GM12865 (cell line): ENCODE data around the gene SCN4A.

Experiments
- DNase-seq: peaks from one replicate; pipeline ENCODE4 v3.0.0; 2010; ENCODE audit warnings: low read depth
- H3K4me3 ChIP-seq: 2 replicates; pipeline ENCODE4 v1.5.1; 2011; ENCODE audit warnings: mild to moderate bottlenecking, low read depth, low read length, control low read depth
- CTCF ChIP-seq: IDR thresholded peaks from 2 replicates; pipeline ENCODE4 v1.5.1; 2011; ENCODE audit warnings: low read length, control low read depth, low read depth, inconsistent platforms; ENCODE audit not compliant: insufficient read depth; ENCODE audit errors: missing control alignments

SCN4A gene

DNA sequence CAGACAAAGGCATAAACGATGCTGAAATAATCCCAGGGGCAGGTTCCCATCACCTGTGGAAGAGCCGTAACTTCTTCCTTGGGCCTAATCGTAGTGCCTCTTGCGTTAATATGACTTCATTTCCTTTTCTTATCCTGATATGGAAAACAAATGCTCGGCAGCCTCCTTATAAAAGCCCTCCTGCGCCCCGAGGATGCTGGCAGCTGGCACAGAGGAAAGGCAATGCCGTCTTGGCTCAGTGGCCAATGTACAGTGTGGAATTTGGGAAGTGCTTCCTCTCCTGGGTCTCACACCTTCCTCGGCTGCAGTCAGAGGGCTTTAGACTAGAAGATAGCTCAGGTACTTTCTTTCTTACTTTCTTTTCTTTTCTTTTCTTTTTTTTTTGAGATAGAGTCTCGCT lies 3.4 kb downstream of the SCN4A start:
- no peak for TF ChIP-seq CTCF
- H3K4me3 ChIP-seq = no peak overlapping the region

DNA sequence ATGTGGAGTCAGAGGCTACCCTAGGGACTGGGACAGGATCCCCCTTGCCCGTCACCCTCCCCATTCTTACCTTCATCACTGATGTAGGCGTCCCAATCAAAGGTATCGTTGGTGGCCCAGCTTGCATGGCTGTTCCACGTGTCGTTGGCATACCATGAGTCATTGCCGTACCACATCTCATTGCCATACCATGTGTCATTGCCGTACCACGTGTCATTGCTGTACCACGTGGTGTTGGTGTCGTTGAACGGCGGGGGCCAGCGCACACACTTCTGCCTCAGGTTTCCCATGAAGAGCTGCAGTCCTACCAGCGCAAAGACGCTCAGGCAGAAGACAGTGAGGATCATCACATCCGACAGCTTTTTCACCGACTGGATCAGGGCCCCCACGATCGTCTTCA lies 4.8 kb downstream of the SCN4A start:
- TF ChIP-seq CTCF = no peak
- no peak for DNase-seq
- H3K4me3 ChIP-seq = no peak overlapping the region

More for the DNA sequence above, 3.4 kb downstream of the SCN4A start:
- DNase-seq = no peak

DNA sequence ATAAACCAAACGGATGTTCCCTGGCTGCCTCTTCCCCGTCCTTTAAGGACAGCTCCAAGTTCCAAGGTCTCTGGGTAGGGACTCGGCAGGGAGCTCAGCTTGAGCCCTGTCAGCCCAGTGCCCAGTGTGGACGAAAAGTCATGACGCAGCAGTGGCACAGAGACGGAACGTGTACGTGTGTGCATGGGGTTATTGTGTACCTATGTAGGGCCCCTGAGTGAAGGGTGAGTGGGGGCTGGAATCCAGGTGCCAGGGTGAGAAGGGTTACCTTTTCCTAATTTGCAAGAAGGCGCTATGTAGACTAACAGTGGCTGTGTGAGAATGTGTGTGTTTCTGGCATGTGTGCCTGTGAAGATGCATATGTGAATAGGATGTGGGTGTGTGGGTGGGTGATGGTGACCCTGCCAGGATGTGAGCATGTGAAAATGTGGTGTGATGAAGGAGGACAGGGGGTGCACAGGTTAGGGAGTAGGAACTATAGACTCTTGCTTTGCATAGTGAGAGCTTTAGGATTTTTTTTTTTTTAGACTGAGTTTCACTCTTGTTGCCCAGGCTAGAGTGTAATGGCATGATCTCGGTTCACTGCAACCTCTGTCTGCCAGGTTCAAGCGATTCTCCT lies 6.0 kb downstream of the SCN4A start:
- DNase-seq = peak; percentile 78
- H3K4me3 ChIP-seq = no peak overlapping the region
- TF ChIP-seq CTCF = no peak

GRCh38 chr17:63963123-63963522 lies 9.6 kb downstream of the SCN4A start:
- TF ChIP-seq CTCF = no peak
- no peak overlapping the region for H3K4me3 ChIP-seq
- DNase-seq = no peak

- no peak for TF ChIP-seq CTCF
- no peak overlapping the region for H3K4me3 ChIP-seq
- no peak for DNase-seq
Measured at GRCh38 chr17:63962298-63962744, 10.4 kb downstream of the SCN4A start.

DNA sequence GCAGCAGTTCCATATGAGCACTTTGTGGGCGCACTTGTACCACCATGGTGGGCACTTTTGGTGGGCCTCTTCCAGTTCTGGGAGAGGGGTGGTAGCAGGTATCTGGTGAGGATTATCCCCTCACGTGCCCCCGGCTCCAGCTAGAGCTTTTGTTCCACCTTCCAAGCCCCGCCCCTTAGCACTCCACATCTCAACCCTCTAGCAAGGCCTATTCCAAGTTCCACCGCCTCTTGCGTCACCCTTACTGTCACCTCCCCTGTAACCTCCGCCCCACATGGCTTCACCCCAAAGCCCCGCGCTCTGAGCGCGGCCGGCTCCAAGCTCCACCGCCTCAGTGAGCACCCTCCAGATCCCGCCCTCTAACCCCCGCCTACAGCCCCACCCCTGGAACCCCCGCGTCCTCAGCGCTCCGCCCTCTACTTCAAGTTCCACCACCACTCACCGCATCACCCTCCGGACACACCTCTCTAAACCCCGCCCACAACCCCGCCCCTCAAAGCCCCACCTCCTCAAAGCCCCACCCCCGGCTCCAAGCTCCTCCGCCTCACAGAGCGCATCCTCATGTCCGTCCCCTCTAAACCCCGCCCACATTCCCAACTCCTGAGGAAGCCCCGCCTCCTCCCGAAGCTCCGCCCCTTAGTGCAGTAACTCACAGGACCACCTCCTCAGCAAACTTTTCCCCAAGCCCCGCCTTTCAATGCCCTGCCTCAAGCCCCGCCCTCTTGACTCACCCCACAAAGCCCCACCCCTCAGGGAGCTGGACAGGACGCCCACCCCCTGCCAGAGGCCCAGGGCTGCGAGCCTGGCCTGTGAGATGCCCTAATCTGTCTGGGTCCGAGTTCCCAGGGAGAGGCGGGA lies 11.1 kb downstream of the SCN4A start:
- TF ChIP-seq CTCF = no peak
- no peak overlapping the region for H3K4me3 ChIP-seq
- DNase-seq = peak; percentile 79
